Lower leg skin (tissue), 4 donors: ENCODE results near the gene BCAR1. TPM values are rescaled to one million over a fixed set of nuclear protein-coding genes. Genes with fewer than 3 reads are reported as not detected.
"Not testable (repeated sequence)": the region's sequence is repeated elsewhere in the genome, so short reads cannot be mapped to it uniquely, and the experiment has no call there.

Experiments used
- DNase-seq, 2 donors: peaks; one replicate each; pipeline ENCODE4 v3.0.0-alpha.2; 2019; ENCODE audit warnings: low spot score in 2 of 2
- H3K4me3 ChIP-seq: fragments of 200-600 bp; sonication (generic); 2 replicates; pipeline ENCODE4 v1.5.1; 2017; ENCODE audit warnings: mild to moderate bottlenecking, low read depth; ENCODE audit not compliant: poor library complexity, severe bottlenecking
- CTCF ChIP-seq, 3 donors: fragments of 450-650 bp; IDR thresholded peaks; one replicate each; pipeline ENCODE4 v1.5.1; 2016; ENCODE audit warnings: antibody characterized with exemption in 3 of 3, mild to moderate bottlenecking in 3 of 3, moderate library complexity in 2 of 3
- POLR2A ChIP-seq, 2 donors: fragments of 450-650 bp; IDR thresholded peaks; one replicate each; pipeline ENCODE4 v1.6.1; 2016 to 2017; ENCODE audit warnings: antibody characterized with exemption in 2 of 2, mild to moderate bottlenecking in 1 of 2, moderate library complexity in 1 of 2
- WGBS, 2 donors: methylation state at CpG; one replicate each; pipeline ENCODE4 v1.1.5; 2018; 5-methylcytosine and 5-hydroxymethylcytosine counted together
- intact Hi-C: fragments of 100-400 bp; cut with DNase I; formaldehyde crosslinking; loops from one replicate; pipeline ENCODE4 v1.15.0; 2023; ENCODE audit warnings: low total_unique reads
- total RNA-seq, 4 donors: library from RNA; depleted of rRNA; stranded (reverse); fragments of >200 nt; gene quantifications; one replicate each; pipeline ENCODE4 v1.1.0, GENCODE V29; 2016

The BCAR1 gene
- total RNA-seq, 4 donors from 2014 or later: 16.4 to 38.1 (median 28.8) TPM

GRCh38 chr16:75216576-75216975 is 34.8 kb downstream of the BCAR1 start:
- 80 to 87% methylated on average over 7 of the region's 7 CpGs for WGBS, 2 donors
- no peak overlapping the region for H3K4me3 ChIP-seq
- DNase-seq: no peak
- intact Hi-C loops: no loop called here
- TF ChIP-seq POLR2A (IDR thresholded peaks at IDR 0.05) (no peak), CTCF (IDR thresholded peaks at IDR 0.05) (no peak)

GRCh38 chr16:75216127-75216526 is 35.3 kb downstream of the BCAR1 start:
- no peak for DNase-seq
- H3K4me3 ChIP-seq: no peak overlapping the region
- WGBS, 2 donors: 84 to 92% methylated on average over 2 of the region's 2 CpGs
- intact Hi-C loops: no loop called here
- TF ChIP-seq CTCF (IDR thresholded peaks at IDR 0.05): no peak
- TF ChIP-seq POLR2A (IDR thresholded peaks at IDR 0.05): no peak

- WGBS, 2 donors: 86 to 88% methylated on average over 10 of the region's 10 CpGs
- DNase-seq, H3K4me3 ChIP-seq, intact Hi-C loops: not testable (repeated sequence)
Observed at GRCh38 chr16:75211286-75211685, 40.1 kb downstream of the BCAR1 start.

- WGBS, 2 donors: 80 to 91% methylated on average over 5 of the region's 5 CpGs
- H3K4me3 ChIP-seq: no peak overlapping the region
- no peak for DNase-seq
- intact Hi-C loops: no loop called here
- TF ChIP-seq POLR2A (IDR thresholded peaks at IDR 0.05) (no peak), CTCF (IDR thresholded peaks at IDR 0.05) (no peak)
Observed at GRCh38 chr16:75209944-75210343, 41.5 kb downstream of the BCAR1 start.

GRCh38 chr16:75209514-75209913 is 41.9 kb downstream of the BCAR1 start:
- intact Hi-C loops, DNase-seq, H3K4me3 ChIP-seq: not testable (repeated sequence)
- 91 to 94% methylated on average over 7 of the region's 7 CpGs for WGBS, 2 donors

- intact Hi-C loops: no loop called here
- DNase-seq: no peak
Observed at GRCh38 chr16:75208861-75209505, 42.4 kb downstream of the BCAR1 start.

More at GRCh38 chr16:75208861-75209505, 42.4 kb downstream of the BCAR1 start:
- 87 to 89% methylated on average over 24 to 27 of the region's 27 CpGs for WGBS, 2 donors
- TF ChIP-seq CTCF (IDR thresholded peaks at IDR 0.05) (no peak), POLR2A (IDR thresholded peaks at IDR 0.05) (no peak)
- H3K4me3 ChIP-seq: no peak overlapping the region
